ENCODE results near the gene ITIH2.

The ITIH2 gene

DNA sequence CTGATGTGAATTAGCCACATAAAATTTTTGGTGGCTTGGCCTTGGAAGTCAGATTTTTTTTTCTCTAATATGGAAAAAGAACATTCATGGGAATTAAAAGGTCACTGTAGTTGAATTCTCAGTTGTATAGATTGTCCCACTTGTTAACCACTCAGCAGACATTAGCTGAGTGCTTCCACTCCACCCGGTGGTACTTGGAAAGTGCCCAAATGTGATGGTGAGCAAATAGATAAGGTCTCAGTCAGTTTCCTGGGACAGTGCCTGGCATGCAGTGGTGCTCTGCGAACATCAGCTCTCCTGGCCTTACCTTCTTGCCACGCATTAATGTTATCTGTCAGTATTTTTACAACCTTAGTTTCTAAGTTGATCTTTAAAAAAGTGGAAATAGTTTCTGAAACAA lies 86.3 kb downstream of the ITIH2 start:
- Histone ChIP-seq H3K27ac (ENCODE audit: low read length) (peak overlapping the region; percentile 90; the same call in 1 of the 2 replicates), H3K4me1 (ENCODE audit: insufficient read depth, low read length) (peaks cover 54% of the 10 kb centered on the region)

DNA sequence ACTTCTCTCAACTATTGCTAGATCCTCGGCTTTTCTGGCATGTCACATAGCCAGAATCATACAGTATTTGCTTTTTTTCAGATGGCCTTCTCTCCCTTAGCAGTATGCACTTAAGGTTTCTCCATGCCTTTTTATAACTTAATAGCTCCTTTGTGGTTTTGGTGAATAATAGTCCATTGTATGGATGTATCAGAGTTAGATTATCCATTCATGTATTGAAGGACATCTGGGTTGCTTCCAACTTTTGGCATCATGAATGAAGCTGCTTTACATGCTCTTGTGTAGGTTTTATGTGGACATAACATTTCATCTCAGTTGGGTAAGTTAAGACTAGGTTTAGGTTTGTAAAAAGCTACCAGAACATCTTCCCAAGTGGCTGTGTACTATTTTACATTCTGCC lies 89.4 kb downstream of the ITIH2 start:
- Histone ChIP-seq H2AFZ (ENCODE audit: low read depth, low read length) (no peak overlapping the region), H3K4me3 (ENCODE audit: low read depth in 1 of 2, low read length in 2 of 2) (no peak overlapping the region), H3K36me3 (ENCODE audit: insufficient read depth, low read length) (peaks cover 39% of the 10 kb centered on the region), H3K9ac (ENCODE audit: low read depth, low read length) (no peak overlapping the region), H3K27me3 (ENCODE audit: insufficient read depth, low read length, poor library complexity) (no peaks in the 10 kb centered on the region), H3K4me2 (ENCODE audit: insufficient read depth, low read length) (0 out of 2 replicates have a peak overlapping the region, but pooled peaks have one; percentile 18), H3K27ac (ENCODE audit: low read length) (no peak overlapping the region), H3K79me2 (ENCODE audit: insufficient read depth, low read length) (peaks cover 94% of the 10 kb centered on the region), H3K4me1 (ENCODE audit: insufficient read depth, low read length) (peaks cover 31% of the 10 kb centered on the region), H3K9me3 (ENCODE audit: insufficient read depth, low read length, severe bottlenecking) (no peaks in the 10 kb centered on the region), H4K20me1 (ENCODE audit: insufficient read depth, low read length) (peaks cover 75% of the 10 kb centered on the region)
- ATAC-seq (ENCODE audit: insufficient read depth, low read depth): no peak
- TF ChIP-seq EZH2 (IDR thresholded peaks at IDR 0.05; ENCODE audit: borderline replicate concordance, low read depth, low read length, severe bottlenecking): no peak
- TF ChIP-seq, protein P1, sequence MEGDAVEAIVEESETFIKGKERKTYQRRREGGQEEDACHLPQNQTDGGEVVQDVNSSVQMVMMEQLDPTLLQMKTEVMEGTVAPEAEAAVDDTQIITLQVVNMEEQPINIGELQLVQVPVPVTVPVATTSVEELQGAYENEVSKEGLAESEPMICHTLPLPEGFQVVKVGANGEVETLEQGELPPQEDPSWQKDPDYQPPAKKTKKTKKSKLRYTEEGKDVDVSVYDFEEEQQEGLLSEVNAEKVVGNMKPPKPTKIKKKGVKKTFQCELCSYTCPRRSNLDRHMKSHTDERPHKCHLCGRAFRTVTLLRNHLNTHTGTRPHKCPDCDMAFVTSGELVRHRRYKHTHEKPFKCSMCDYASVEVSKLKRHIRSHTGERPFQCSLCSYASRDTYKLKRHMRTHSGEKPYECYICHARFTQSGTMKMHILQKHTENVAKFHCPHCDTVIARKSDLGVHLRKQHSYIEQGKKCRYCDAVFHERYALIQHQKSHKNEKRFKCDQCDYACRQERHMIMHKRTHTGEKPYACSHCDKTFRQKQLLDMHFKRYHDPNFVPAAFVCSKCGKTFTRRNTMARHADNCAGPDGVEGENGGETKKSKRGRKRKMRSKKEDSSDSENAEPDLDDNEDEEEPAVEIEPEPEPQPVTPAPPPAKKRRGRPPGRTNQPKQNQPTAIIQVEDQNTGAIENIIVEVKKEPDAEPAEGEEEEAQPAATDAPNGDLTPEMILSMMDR (IDR thresholded peaks at IDR 0.05; ENCODE audit: borderline replicate concordance, extremely low read depth, low read length, poor library complexity, severe bottlenecking): no peak
- DNase-seq: no peak

More for the DNA sequence above, 86.3 kb downstream of the ITIH2 start:
- no peaks in the 10 kb centered on the region for H3K9me3 ChIP-seq (ENCODE audit: insufficient read depth, low read length, severe bottlenecking)
- H3K4me3 ChIP-seq (ENCODE audit: low read depth in 1 of 2, low read length in 2 of 2): peak overlapping the region; percentile 86 to 97; a peak in 3 of 4 replicates
- peak overlapping the region; percentile 88 for H3K9ac ChIP-seq (ENCODE audit: low read depth, low read length)
- no peaks in the 10 kb centered on the region for H3K27me3 ChIP-seq (ENCODE audit: insufficient read depth, low read length, poor library complexity)
- H3K36me3 ChIP-seq (ENCODE audit: insufficient read depth, low read length): peaks cover 20% of the 10 kb centered on the region
- DNase-seq (no peak), ATAC-seq (ENCODE audit: insufficient read depth, low read depth) (no peak)
- peaks cover 99% of the 10 kb centered on the region for H3K79me2 ChIP-seq (ENCODE audit: insufficient read depth, low read length)
- H3K4me2 ChIP-seq (ENCODE audit: insufficient read depth, low read length): peak overlapping the region; percentile 80
- TF ChIP-seq, protein P1 (IDR thresholded peaks at IDR 0.05; ENCODE audit: borderline replicate concordance, extremely low read depth, low read length, poor library complexity, severe bottlenecking): no peak
- no peak for TF ChIP-seq EZH2 (IDR thresholded peaks at IDR 0.05; ENCODE audit: borderline replicate concordance, low read depth, low read length, severe bottlenecking)
- peaks cover 58% of the 10 kb centered on the region for H4K20me1 ChIP-seq (ENCODE audit: insufficient read depth, low read length)
- no peak overlapping the region for H2AFZ ChIP-seq (ENCODE audit: low read depth, low read length)

DNA sequence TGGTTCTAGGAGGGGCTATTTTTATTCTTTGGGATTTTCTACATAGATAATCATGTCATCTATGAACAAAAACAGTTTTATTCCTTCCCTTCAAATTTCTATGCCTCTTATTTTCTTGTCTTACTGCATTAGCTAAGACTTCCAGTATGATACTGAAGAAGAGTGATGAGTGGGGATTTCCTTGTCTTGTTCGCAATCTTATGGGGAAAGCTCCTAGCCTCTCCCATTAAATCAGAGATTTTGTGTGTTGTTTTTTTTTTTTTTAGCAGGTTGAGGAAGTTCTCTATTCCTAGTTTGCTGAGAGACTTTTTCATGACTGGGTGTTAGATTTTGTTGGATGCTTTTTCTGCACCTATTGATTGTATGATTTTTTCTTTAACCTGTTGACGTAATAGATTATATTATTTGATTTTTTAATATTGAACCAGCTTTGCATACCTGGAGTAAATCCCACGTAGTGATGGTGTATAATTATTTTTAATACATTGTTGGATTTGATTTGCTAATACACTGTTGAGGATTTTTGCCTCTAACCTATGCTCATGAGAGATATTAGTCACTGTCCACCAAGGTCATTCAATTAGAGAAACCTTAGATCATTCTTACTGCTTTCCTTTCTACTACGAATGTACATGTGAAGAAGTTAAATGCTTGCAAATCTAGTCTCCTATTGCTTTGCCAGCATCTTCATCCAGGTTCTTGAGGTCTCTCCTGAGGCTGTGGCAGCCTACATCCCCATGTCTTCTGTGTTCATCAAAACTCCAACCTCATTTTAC lies 91.3 kb downstream of the ITIH2 start:
- Histone ChIP-seq H3K9ac (ENCODE audit: low read depth, low read length) (no peak overlapping the region), H3K9me3 (ENCODE audit: insufficient read depth, low read length, severe bottlenecking) (no peaks in the 10 kb centered on the region), H3K4me1 (ENCODE audit: insufficient read depth, low read length) (peaks cover 24% of the 10 kb centered on the region), H3K36me3 (ENCODE audit: insufficient read depth, low read length) (peaks cover 51% of the 10 kb centered on the region), H2AFZ (ENCODE audit: low read depth, low read length) (no peak overlapping the region), H3K27me3 (ENCODE audit: insufficient read depth, low read length, poor library complexity) (no peaks in the 10 kb centered on the region), H3K79me2 (ENCODE audit: insufficient read depth, low read length) (peaks cover 78% of the 10 kb centered on the region), H3K27ac (ENCODE audit: low read length) (no peak overlapping the region), H3K4me3 (ENCODE audit: low read depth in 1 of 2, low read length in 2 of 2) (no peak overlapping the region), H3K4me2 (ENCODE audit: insufficient read depth, low read length) (no peak overlapping the region), H4K20me1 (ENCODE audit: insufficient read depth, low read length) (peaks cover 65% of the 10 kb centered on the region)
- TF ChIP-seq EZH2 (IDR thresholded peaks at IDR 0.05; ENCODE audit: borderline replicate concordance, low read depth, low read length, severe bottlenecking): no peak
- TF ChIP-seq, protein P1 (IDR thresholded peaks at IDR 0.05; ENCODE audit: borderline replicate concordance, extremely low read depth, low read length, poor library complexity, severe bottlenecking): no peak
- DNase-seq (no peak), ATAC-seq (ENCODE audit: insufficient read depth, low read depth) (no peak)
